Neural progenitor cell (in vitro differentiated cells): ENCODE data around the gene RHCG.

ENCODE experiments used
- EZH2 ChIP-seq: fragments of 200-600 bp; sonication (generic); IDR thresholded peaks from 2 replicates; pipeline ENCODE4 v1.6.1; 2017; ENCODE audit warnings: antibody characterized with exemption, mild to moderate bottlenecking, moderate library complexity
- EZH2phosphoT487 ChIP-seq: fragments of 200-600 bp; sonication (generic); IDR thresholded peaks from 2 replicates; pipeline ENCODE4 v1.6.1; 2017; ENCODE audit warnings: antibody characterized with exemption
- TF ChIP-seq, protein P1 (sequence below): fragments of 200-600 bp; sonication (generic); IDR thresholded peaks from 2 replicates; pipeline ENCODE4 v1.5.1; 2017; ENCODE audit warnings: antibody characterized with exemption, mild to moderate bottlenecking

DNA sequence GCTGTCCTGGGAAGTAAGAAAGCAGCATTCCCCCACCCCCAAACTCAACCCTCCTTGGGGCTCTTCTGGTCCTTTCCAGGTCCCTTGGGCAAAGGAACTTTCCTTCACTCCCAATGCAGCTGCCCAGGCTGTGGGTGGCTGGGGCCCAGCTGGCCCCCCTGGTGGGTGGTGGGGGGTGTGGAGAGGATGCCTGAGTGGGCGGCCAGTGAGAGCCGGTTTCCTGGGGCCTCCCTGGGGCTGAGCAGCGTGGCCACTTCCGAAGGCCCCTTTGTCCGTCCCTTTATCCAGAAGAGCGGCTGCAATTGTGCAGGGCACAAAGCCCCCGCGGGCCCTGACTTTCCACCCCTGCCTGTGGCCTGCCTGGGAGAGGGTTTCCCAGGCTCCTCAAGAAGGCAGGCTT, 61.0 kb downstream of the RHCG start:
- TF ChIP-seq, protein P1, sequence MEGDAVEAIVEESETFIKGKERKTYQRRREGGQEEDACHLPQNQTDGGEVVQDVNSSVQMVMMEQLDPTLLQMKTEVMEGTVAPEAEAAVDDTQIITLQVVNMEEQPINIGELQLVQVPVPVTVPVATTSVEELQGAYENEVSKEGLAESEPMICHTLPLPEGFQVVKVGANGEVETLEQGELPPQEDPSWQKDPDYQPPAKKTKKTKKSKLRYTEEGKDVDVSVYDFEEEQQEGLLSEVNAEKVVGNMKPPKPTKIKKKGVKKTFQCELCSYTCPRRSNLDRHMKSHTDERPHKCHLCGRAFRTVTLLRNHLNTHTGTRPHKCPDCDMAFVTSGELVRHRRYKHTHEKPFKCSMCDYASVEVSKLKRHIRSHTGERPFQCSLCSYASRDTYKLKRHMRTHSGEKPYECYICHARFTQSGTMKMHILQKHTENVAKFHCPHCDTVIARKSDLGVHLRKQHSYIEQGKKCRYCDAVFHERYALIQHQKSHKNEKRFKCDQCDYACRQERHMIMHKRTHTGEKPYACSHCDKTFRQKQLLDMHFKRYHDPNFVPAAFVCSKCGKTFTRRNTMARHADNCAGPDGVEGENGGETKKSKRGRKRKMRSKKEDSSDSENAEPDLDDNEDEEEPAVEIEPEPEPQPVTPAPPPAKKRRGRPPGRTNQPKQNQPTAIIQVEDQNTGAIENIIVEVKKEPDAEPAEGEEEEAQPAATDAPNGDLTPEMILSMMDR: no peak
- no peak for TF ChIP-seq EZH2phosphoT487
- no peak for TF ChIP-seq EZH2
